Ramos (cell line): ENCODE measurements around the gene PITPNB.

Experiments used
- in situ Hi-C: fragments of 300-500 bp; cut with MboI; formaldehyde crosslinking; loops from one replicate; pipeline ENCODE4 v1.14.3; 2022; ENCODE audit warnings: low sequenced_read_pairs; ENCODE audit not compliant: unreplicated experiment

PITPNB gene

DNA sequence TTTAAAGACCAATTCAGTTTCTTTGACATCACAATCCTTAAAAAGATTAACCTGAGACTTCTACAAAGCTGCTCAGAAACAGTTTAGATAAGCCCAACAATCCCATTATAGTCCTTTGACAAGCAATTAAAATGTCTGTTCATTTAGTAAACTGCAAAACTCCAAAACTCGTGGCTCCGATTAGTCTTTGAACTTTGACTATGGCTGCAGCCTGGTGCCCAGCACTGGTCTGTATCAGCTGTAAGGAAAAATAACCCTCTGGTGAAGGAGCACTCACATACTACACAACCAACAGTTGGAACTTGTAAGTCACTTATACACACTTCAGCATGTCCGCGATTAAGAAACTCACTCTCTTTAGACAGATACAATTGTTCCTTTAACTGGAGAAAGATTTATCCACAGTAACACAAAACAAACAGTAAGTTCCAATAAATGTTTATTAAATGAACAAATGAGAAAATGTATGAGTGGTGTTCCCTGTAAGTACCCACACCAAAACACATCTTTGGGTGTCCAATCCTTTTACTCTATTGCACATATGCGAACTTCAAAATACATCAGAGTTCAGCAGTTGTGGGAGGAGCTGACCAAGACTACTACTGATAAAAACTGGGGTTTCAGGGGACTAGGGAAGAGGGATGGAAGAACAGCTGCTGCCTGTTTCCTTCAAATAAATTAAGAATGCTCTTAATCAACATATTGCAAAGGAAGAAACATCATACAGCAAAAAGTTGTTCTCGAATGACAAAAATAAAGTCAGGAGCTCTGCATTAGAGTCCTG, 36.4 kb downstream of the PITPNB start:
- in situ Hi-C loops, result no loop called here

DNA sequence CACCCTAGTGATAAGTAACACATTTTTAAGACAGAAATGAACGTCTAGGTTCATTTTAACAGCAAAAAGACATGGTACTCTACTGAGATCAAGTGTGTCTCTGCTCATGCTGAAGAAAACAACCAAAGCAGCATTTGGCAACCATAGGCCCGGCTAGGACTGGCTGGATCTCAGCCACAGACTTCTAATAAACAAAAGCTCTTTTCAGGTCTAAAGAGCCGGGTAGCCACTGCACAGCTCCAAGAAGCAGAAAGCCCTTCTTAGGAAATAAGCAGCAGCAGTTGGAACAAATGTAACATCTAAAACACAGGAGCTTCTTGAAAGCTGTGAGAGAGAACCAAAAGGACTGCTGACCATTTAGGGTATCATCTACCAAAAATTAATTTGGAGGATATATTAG, 37.6 kb downstream of the PITPNB start:
- in situ Hi-C loops, result no loop called here

GRCh38 chr22:27880778-27881394, 38.2 kb downstream of the PITPNB start:
- in situ Hi-C loops, result no loop called here

- in situ Hi-C loops, result no loop called here
Measured at GRCh38 chr22:27879923-27880322, 39.1 kb downstream of the PITPNB start.

DNA sequence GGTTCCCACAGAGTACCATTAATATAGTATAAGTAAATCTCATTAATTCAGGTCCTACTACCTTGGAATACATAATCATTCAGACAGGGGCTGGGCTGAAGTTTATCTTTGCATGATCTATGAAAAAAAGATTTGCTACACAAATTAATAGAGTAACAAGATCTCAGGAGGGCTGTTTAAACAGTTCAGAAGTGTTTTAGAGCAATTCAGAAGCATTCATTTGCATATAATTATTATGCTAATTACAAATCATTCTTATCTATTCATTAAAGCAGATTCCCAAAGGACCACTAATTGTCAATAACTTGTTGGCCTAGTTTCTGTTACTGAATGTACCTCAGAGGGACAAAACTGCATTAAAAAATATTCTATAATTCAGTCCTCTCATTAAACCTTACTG, 40.5 kb downstream of the PITPNB start:
- in situ Hi-C loops, result no loop called here

DNA sequence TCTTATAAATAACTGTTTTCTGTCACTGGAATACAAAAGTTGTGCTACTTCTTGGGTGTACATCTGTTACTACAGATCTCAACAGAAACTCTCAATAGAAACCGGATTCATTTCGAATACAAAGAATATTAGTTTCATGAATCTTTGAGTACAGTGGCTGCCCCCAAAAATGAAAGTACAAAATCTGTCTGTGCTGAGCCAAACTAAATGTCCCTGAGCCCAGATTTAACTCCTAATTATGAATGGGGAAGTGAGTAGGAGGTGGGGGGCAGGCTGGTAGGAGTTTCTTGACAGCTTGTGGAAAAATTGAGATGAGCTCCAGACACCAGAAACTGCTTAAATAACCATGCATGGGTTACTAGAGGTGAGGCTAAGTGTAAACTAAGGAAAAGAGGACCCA, 41.6 kb downstream of the PITPNB start:
- in situ Hi-C loops, result no loop called here

GRCh38 chr22:27876684-27877083, 42.4 kb downstream of the PITPNB start:
- in situ Hi-C loops, result no loop called here

DNA sequence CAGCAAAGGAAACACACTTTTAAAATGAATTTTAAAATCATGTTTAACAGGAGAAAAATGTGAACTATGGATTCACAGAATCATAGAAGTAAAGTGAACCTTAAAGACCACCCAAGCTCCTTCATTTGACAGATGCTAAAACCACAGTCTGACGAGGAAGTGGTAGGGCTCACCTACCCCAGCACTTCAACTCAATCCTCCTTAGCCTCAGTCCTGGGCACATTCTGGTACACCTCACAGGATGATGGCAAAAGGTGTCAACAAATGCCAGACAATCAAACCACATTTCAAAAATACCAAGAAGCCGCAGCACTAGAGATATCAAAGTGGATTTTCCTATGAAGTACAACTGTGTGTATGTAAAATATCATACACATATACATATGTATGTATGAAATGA, 43.1 kb downstream of the PITPNB start:
- in situ Hi-C loops, result no loop called here

DNA sequence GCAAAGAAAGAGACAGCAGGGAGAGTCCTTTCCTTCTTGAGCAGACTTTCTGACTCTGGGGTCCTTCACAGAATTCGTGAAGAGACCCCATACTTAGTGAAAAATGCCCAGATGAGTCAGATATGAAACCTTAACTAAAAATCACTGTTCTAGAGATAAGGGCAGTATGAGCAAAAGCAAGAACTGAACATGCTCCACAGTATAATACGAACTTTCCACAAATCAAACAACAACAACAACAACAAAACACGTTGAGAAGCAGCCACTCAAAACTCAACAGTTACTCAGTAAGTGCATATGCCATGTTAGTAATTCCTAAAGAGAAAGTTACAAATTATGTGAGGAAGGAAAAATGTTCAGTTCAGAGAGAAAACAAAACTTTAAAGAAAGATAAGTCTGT, 44.3 kb downstream of the PITPNB start:
- in situ Hi-C loops, result no loop called here

DNA sequence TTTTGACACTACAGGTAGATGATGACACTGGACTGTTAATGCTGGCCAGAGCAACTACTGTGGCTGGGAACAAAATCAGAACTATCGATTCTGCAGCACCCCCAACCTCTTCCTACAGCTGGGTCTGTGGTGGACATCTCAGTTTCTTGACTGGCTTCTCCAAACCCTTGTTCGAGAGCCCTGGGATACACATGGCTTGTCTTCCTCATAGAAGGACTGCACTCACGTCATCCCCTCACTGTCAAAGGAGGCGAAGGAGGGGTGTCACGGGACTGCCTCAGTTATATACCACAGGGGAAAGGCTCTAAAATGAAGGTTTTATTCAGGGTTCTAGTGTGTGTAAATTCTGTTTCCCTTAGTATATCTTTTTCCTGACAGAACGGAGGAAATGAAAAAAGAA, 44.9 kb downstream of the PITPNB start:
- in situ Hi-C loops, result no loop called here

GRCh38 chr22:27873472-27873871, 45.6 kb downstream of the PITPNB start:
- in situ Hi-C loops, result no loop called here

DNA sequence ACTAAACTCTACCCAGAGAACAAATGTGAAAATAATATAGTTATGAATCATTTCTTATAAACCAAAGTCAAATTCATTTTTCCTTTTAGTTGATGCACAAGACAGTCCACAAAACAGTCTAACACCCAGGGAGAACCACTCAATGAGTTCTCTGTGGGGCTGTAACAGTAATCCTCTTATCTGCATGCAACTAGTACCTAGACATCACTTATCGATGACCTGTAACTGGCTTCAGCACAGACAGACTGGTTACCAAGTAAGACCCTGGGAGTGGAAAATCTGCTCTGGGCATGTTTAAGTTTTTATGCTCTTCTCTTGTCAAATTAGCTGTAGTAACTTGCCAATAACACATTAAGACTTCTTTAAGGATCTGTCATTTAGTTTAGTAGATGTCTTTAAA, 46.6 kb downstream of the PITPNB start:
- in situ Hi-C loops, result no loop called here

- in situ Hi-C loops, result no loop called here
Measured at GRCh38 chr22:27871306-27872014, 47.6 kb downstream of the PITPNB start.

DNA sequence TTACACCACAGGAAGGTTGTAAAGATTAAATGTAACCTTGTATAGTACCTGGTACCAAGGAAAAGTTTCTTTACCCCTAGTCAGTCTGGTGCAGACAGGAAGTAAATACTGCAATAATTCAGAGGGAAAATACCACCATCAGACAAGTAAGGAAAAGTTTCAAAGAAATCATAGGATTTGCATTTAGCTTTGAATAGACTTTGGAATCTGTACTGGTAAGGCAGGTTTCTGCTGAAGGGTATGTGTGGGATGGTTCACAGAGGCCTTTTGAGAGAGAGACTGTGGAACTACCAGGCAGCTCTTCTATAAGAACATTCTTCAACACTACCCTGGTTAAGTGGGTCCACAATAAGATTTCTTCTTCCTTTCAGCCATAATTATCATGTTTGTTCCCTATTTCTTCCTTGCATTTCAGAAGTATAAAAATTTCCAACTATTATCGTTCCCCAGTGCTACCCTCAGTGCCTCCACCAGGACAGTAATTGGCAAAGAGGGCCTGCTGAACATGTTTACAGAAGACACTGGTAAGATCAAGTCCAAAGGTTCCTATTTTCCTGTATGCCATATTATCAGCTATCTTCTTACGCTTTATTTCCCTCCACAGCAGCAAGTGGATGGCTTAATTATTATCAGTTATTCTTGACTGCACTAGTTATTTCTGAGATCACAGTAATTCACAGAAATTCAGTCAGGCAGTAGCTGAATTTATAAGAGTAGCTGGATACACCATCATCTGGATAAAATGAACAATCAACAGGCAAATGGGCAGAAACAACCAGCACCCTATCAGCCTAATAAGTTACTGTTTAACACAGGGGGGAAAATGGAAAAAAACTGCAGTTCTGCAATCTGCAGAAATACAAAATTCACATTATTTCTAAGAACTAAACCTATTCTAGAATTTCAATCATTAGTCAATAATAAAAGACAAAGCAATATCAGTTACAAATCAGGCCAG, 48.5 kb downstream of the PITPNB start:
- in situ Hi-C loops, result no loop called here

DNA sequence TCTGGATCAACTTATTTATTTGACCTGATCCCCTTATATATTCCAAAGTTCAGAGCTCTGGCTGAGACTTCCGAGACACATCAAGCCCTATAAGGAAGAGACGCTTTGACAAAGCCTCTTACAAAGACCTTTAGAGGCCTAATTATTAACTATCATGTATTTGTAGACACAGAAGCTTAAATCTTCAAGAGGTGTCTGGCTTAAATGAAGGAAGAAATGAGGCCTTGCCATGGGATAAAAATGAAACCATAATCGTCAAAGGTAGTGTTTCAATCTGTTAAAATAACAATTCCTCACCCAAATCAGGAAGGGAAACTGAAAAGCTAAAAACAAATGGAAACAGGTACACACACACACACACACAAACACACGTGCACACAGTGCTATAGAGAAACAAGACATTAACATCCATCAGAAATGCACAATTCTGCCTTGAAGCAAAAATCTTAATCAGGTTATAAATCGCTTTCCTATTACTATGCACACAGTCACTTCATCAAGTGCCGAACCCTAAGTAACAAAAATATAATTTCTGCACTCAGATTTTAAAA, 50.2 kb downstream of the PITPNB start:
- in situ Hi-C loops, result no loop called here

DNA sequence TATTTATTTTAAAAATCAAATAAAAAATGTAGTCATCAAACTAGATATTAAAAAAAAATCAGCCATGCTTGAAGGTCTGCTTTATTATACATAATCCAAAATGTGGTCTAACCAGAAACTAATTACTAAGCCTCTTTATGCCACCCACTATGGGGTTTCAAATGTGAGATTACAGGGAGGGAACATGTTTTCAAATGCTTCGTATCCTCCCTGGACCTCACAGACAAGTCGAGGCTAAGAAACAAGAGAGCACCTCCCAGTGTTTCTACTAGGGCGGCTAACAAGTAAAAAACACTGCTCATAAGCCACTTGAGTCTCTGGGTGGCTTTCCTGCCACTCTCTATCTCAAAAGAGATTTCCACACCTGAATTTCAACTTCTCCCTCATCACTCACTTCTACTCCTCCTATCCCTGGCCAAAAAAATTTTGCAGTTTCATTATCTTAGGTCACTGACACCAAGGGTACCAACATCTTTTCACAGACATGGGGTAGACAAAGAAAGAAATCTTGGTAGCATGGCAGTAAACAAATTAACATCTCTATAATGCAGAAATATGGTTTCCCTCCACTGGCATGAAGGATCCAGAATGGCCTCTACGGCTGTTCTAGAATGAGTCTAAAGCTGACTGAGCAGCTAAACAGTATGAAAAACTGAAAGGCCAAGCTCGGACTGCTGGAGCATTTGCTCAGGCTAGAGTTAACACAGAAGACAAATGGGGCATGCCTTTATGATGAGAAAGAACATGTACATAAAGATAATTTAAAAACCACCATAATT, 50.9 kb downstream of the PITPNB start:
- in situ Hi-C loops, result no loop called here

DNA sequence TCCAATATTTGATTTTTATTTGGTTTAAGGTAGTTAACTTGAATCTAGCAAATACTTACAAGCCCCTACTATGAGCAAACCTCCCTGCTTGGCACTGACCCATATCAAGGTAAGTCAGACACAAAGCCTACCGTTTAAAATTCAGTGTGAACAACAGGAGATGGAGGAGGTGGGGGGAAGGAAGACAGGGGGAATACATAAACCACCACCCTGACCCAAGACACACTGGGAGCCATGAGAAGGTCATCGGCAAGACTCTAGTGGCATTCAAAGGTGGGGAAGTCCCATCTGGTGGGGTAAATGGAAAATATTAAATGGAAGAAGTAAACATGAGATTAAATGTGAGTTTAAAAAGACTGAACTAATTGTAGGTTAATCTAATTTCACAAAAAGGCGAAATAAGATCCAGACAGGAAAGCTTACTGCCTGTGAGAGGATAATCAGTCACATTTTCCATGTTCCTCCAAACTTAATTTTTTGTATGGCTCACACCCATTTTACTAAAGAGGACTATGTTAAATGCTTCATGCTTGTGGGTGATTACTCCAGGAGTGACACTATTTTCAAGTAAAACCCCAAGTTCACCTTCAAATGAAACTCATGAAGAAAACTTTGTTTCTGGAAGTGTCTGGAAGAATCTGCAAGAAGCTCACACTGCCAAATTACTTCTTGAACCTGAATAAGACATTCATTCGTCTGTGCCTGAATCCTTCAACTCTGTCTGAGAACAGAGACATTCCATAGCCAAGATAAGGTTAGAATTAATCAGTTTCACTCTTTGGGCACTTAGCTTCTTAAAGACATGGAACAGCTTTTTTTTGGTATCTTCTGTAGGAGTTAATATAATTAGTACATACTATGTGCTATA, 51.7 kb downstream of the PITPNB start:
- in situ Hi-C loops, result no loop called here
